NK-92 treated with Interleukin-12 subunit alpha and Interleukin-12 subunit beta, amount 100 ng/mL, for 24 hours (cell line): Measurements from ENCODE around the gene PAQR4.

Experiments used
- DNase-seq: peaks from one replicate; lab custom pipeline; 2025; lab: John Stamatoyannopoulos, UW

Gene PAQR4

DNA sequence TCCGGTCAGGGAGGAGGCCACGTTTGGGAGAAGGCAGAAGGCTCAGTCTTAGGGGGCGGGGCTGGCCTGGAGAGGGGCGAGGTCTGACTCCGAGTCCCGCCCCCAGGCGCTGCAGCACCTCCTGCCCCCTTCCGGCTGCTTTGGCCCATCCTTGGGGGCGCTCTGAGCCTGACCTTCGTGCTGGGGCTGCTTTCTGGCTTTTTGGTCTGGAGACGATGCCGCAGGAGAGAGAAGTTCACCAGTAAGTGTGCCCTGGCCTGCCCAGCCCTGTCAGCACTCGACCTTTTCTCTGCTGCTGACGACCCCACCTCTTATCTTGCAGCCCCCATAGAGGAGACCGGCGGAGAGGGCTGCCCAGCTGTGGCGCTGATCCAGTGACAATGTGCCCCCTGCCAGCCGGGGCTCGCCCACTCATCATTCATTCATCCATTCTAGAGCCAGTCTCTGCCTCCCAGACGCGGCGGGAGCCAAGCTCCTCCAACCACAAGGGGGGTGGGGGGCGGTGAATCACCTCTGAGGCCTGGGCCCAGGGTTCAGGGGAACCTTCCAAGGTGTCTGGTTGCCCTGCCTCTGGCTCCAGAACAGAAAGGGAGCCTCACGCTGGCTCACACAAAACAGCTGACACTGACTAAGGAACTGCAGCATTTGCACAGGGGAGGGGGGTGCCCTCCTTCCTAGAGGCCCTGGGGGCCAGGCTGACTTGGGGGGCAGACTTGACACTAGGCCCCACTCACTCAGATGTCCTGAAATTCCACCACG is 52.5 kb downstream of the PAQR4 start:
- DNase-seq: no peak

DNA sequence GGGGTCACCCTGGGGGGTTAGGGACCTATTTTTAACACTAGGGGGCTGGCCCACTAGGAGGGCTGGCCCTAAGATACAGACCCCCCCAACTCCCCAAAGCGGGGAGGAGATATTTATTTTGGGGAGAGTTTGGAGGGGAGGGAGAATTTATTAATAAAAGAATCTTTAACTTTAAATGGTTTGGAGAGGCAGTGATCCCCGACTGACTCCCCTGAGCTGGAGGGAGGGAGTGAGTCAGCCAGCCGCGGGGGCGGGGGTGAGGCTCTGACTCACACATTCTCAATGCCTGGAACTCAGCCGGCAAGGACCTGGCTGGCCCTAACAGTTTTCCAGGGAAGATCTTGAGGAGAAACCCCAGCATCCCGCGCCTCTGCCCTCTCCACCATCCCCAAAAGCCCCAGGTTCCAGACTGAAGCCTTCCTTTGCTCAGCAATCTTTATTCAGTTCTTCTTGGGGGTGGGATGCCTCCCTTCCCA is 53.1 kb downstream of the PAQR4 start:
- peak; percentile 77 for DNase-seq

DNA sequence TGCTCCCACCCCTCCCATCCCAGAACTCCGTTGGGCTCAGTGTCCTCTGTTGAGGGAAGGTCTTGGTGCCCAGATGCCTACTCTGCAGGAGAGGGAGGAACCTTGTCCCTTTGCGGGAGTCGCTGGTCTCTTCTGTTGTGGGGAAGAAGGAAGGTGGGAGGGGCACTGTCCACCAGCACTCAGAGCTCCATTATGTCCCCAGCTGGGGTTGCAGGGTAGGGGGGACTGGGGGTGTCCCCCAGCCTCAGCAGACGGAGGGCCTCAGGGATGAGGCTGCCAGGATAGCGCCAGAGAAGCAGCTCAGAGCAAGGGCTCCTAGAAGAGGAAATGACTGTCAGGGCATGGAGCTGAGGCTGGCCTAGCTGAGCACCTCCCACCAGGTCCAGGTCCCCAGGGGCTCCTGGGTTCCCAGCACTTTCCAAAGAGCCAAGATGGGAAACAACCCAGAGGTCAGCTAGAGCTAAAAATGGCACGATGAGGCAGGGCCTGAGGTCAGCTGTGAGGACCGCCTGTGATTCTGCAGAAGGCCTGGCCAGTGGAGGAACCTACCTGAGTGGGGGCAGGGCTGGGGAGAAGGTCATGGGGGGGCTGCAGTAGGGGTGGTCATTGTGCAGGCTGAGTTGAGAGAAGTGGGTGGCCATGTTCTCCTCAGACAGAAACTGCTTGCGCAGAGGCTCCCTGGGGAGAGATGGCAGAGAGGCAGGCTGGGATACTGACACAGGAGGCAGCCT is 53.7 kb downstream of the PAQR4 start:
- DNase-seq: no peak
